Measurements from ENCODE around the gene RPS26.
"Not testable (repeated sequence)": the region's sequence is repeated elsewhere in the genome, so short reads cannot be mapped to it uniquely, and the experiment has no call there.

The RPS26 gene

GRCh38 chr12:56020423-56021184 lies 21.1 kb upstream of the RPS26 start, which contains the start of gene IKZF4:
Gene IKZF4, plus strand, starts transcription at chr12:56021043. Its CDS starts 451 bp downstream, at chr12:56021494.
- in situ Hi-C loops (cut with MboI; ENCODE audit: low sequenced_read_pairs) = no loop called here

DNA sequence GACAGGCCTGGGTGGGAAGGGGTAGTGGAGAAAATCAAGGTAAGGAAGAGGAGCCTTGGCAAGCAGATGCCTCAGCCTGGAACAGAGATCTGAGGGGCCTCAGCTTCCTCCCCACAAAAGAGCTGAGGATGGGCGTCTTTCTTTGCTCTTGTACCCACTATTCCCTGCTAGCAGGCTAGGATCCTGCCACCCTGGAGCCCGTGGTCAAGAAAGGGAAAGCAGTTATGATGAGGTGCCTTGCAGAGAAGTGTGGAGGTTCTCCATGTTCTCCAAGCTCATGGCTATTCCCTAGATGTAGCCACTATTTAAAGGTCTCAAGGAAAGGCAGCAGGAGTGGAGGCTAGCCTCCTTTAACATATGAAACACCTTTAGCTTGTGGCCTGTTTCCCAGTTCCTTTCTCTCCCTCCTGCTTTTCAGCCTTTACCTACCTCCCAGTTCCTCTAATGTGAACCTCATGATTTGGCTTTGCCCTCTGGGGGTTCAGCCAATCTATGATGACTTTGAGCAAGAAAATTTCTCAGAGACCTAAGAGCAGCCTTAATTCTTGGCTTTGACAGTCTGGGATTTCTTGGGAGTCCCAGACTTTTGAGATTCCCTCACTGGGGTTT lies 19.7 kb upstream of the RPS26 start:
- in situ Hi-C loops (cut with MboI; ENCODE audit: low sequenced_read_pairs) = no loop called here

GRCh38 chr12:56028511-56029165 lies 13.1 kb upstream of the RPS26 start:
- in situ Hi-C loops (cut with MboI; ENCODE audit: low sequenced_read_pairs) = no loop called here

- in situ Hi-C loops (cut with MboI; ENCODE audit: low sequenced_read_pairs) = no loop called here
Observed at GRCh38 chr12:56029166-56029519, 12.6 kb upstream of the RPS26 start.

GRCh38 chr12:56029666-56030293 lies 11.9 kb upstream of the RPS26 start:
- in situ Hi-C loops (cut with MboI; ENCODE audit: low sequenced_read_pairs) = loop anchor here (10.0 kb wide), 1 partner anchor 295 kb away; no protein-coding TSS in a partner anchor

GRCh38 chr12:56031987-56032386 lies 9.7 kb upstream of the RPS26 start:
- in situ Hi-C loops (cut with MboI; ENCODE audit: low sequenced_read_pairs) = loop anchor here (10.0 kb wide), 1 partner anchor 297 kb away; no protein-coding TSS in a partner anchor

- in situ Hi-C loops (cut with MboI; ENCODE audit: low sequenced_read_pairs) = loop anchor here (5.0 to 10.0 kb wide), 2 partner anchors 32 to 300 kb away; no protein-coding TSS in a partner anchor
Observed at GRCh38 chr12:56034586-56035332, 7.0 kb upstream of the RPS26 start.

DNA sequence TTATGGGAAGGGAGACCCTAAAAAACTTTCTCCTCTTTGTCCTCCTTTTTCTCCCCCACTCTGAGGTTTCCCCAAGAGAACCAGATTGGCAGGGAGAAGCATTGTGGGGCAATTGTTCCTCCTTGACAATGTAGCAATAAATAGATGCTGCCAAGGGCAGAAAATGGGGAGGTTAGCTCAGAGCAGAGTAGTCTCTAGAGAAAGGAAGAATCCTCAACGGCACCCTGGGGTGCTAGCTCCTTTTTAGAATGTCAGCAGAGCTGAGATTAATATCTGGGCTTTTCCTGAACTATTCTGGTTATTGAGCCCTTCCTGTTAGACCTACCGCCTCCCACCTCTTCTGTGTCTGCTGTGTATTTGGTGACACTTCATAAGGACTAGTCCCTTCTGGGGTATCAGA lies 4.6 kb upstream of the RPS26 start:
- in situ Hi-C loops (cut with MboI; ENCODE audit: low sequenced_read_pairs) = loop anchor here (5.0 to 10.0 kb wide), 2 partner anchors 35 to 302 kb away; no protein-coding TSS in a partner anchor

- in situ Hi-C loops (cut with MboI; ENCODE audit: low sequenced_read_pairs) = loop anchor here (5.0 to 10.0 kb wide), 2 partner anchors 36 to 303 kb away; no protein-coding TSS in a partner anchor
Observed at GRCh38 chr12:56038022-56038655, 3.6 kb upstream of the RPS26 start.

DNA sequence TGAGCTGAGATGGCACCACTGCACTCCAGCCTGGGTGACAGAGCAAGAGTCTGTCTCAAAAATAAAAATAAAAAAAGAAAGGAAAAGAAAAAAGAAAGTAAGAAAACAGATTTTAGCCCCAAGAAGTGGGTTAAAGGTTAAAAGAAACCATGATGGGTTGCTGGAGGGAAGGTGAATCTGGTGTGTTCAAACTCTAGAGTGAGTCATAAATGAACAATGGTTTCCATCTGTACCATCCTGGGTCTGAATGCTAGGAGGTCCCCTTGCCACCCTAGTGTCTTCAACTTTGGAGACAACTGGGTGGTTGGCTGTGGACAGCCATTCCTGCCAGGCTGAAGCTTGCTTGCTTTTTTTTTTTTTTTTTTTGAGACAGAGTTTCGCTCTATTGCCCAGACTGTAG lies 1.6 kb upstream of the RPS26 start:
- in situ Hi-C loops (cut with MboI; ENCODE audit: low sequenced_read_pairs) = no loop called here

DNA sequence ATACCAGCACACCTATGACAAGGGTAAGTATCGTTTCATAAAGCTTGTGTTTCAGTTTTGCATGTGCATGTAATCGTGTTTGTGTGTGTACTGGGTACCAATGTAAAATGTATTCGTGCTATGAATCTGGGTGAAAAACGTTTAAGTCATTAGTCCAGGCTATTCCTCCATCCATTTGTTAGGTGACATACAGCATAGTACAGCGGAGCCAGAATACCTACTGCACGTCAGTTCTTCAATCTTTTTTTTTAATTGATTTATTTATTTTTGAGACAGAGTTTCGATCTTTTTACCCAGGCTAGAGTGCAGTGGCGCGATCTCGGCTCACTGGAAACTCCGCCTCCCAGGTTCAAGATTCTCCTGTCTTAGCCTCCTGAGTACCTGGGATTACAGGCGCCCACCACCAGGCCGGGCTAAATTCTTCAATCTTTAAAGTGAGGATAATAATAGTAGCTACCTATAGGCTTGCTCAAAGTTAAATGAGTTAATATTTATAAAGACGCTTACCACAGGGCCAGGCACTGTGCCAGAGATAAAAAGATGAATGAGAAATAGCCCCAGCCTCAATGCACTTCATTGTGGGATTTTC lies 661 bp upstream of the RPS26 start:
- in situ Hi-C loops (cut with MboI; ENCODE audit: low sequenced_read_pairs) = no loop called here

DNA sequence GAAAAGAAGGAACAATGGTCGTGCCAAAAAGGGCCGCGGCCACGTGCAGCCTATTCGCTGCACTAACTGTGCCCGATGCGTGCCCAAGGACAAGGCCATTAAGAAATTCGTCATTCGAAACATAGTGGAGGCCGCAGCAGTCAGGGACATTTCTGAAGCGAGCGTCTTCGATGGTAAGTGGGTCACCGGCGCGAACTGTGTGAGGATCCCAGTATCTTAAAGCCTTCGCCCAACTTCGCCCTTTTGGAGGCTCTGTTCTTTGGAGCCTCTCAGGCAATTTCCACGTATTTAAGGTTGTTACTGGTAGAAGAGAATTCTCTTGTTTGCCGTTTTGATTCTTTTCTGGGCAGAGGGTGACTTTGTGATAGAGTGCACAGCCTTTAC lies 704 bp downstream of the RPS26 start:
- in situ Hi-C loops (cut with MboI; ENCODE audit: low sequenced_read_pairs) = not testable (repeated sequence)

DNA sequence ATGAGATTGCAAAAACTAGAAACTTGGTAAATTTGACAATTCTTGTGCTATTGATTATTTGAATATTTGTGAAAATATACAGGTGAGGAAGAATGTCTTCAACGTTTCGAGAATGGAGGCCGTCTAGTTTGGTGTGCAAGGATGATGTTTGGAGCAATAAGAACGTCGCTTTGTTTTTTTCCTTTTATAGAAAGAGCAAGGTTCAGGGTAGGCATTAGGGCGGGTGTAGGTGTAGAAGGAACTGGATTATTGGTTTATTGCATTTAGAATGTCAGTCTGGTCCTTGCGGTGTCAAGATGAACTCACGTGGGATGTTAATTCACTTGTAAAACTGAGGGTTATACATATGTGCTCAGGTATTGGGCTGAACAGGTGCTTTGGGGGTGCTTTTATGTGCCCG lies 1.1 kb downstream of the RPS26 start:
- in situ Hi-C loops (cut with MboI; ENCODE audit: low sequenced_read_pairs) = no loop called here

DNA sequence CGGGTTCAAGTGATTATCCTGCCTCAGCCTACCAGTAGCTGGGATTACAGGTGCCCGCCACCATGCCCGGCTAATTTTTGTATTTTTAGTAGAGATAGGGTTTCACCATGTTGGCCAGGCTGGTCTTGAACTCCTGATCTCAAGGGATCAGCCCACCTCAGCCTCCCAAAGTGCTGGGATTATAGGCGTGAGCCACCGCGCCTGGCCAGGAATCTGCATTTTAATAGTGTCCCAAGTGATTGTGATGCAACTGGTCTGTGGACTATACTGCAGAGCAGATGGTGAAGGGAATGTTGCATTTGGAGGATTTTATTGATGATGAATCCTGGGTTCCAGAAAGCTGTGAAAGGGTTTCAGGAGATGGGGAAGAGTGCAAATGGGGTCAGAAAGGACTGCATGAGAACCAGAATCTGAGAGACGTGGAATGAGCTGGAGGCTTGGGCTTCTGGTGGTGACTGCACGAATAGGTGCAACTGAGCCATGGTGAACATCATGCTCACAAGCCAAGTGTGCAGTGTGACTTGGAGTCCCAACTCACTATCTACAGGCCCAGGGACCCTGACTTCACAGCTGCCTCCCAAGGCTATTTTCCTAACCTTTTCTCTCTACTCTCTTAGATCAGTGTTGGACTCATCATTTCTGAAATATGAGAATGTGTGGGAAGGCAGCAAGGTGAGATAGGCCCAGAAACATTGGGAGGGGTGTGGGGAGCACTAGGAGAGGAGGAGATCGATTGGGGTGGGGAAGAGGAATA lies 4.5 kb downstream of the RPS26 start:
- in situ Hi-C loops (cut with MboI; ENCODE audit: low sequenced_read_pairs) = no loop called here

GRCh38 chr12:56053407-56053893 lies 11.7 kb downstream of the RPS26 start:
- in situ Hi-C loops (cut with MboI; ENCODE audit: low sequenced_read_pairs) = no loop called here

DNA sequence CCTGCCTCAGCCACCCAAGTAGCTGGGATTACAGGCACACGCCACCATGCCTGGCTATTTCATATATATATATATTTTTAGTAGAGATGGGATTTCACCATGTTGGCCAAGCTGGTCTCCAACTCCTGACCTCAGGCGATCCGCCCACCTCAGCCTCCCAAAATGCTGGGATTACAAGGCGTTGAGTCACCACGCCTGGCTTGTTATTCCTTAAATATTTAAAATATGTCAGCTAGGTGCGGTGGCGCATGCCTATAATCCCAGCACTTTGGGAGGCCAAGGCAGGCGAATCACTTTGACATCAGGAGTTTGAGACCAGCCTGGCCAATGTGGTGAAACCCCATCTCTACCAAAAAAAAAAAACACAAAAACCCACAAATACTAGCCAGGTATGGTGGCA lies 18.2 kb downstream of the RPS26 start:
- in situ Hi-C loops (cut with MboI; ENCODE audit: low sequenced_read_pairs) = not testable (repeated sequence)

DNA sequence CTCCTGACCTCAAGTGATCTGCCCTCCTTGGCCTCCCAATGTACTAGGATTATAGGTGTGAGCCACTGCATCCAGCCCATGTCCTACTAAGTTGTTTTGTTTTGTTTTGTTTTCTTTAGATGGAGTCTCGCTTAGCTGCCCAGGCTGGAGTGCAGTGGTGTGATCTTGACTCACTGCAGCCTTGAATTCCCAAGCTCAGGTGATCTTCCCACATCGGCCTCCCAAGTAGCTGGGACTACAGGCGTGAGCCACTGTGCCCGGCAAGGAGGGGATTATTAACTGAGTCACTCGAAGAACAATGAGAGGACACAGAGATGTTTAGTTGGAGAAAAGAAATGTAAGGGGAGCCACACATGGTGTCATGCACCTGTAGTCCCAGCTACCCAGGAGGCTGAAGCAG lies 20.3 kb downstream of the RPS26 start:
- in situ Hi-C loops (cut with MboI; ENCODE audit: low sequenced_read_pairs) = no loop called here

- in situ Hi-C loops (cut with MboI; ENCODE audit: low sequenced_read_pairs) = no loop called here
Observed at GRCh38 chr12:56062996-56063395, 21.3 kb downstream of the RPS26 start.

DNA sequence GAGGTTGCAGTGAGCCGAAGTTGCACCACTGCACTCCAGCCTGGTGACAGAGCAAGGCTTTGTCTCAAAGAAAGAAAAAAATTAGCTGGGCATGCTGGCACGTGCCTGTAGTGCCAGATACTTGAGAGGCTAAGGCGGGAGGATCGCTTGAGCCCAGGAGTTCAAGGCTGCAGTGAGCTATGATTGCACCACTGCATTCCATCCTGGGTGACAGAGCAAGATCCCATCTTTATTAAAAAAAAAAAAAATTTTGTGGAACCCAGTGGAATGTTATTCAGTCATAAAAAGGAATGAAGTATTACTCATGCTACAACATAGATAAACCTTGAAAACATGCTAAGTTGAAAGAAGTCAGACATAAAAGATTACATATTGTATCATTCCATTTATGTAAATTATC lies 29.9 kb downstream of the RPS26 start:
- in situ Hi-C loops (cut with MboI; ENCODE audit: low sequenced_read_pairs) = no loop called here
